Smooth muscle cell (in vitro differentiated cells): Measurements from ENCODE around the gene MEGF8. TPM values are rescaled to one million over a fixed set of nuclear protein-coding genes. Genes with fewer than 3 reads are reported as not detected.
A peak's percentile ranks its signal among the peaks of the same experiment; 100 is the strongest.

ENCODE experiments used
- DNase-seq: peaks from one replicate; lab custom pipeline; 2025; ENCODE audit not compliant: unreplicated experiment; lab: John Stamatoyannopoulos, UW
- H2AFZ ChIP-seq: fragments of 200-600 bp; sonication (generic); 2 replicates; pipeline ENCODE4 v1.6.0; 2016; ENCODE audit warnings: antibody characterized with exemption, low read depth, mild to moderate bottlenecking
- H3F3A ChIP-seq: fragments of 200-600 bp; sonication (generic); 2 replicates; pipeline ENCODE4 v1.6.0; 2017; ENCODE audit warnings: antibody characterized with exemption, low read depth
- H3K27ac ChIP-seq: fragments of 200-600 bp; sonication (generic); 2 replicates; pipeline ENCODE4 v1.5.1; 2016; ENCODE audit warnings: low read depth, mild to moderate bottlenecking
- H3K27me3 ChIP-seq: fragments of 200-600 bp; sonication (generic); 2 replicates; pipeline ENCODE4 v1.6.1; 2016; ENCODE audit warnings: low read depth, mild to moderate bottlenecking
- H3K36me3 ChIP-seq: fragments of 200-600 bp; sonication (generic); 2 replicates; pipeline ENCODE4 v1.5.1; 2016; ENCODE audit warnings: low read depth
- H3K4me1 ChIP-seq: fragments of 200-600 bp; sonication (generic); 2 replicates; pipeline ENCODE4 v1.5.1; 2016; ENCODE audit warnings: low read depth
- H3K4me2 ChIP-seq: fragments of 200-600 bp; sonication (generic); 2 replicates; pipeline ENCODE4 v1.6.0; 2016; ENCODE audit warnings: mild to moderate bottlenecking
- H3K4me3 ChIP-seq: fragments of 200-600 bp; sonication (generic); 2 replicates; pipeline ENCODE4 v1.5.1; 2016; ENCODE audit warnings: mild to moderate bottlenecking
- H3K79me2 ChIP-seq: fragments of 200-600 bp; sonication (generic); 2 replicates; pipeline ENCODE4 v1.6.0; 2016; ENCODE audit warnings: low read depth, mild to moderate bottlenecking
- H3K9ac ChIP-seq: fragments of 200-600 bp; sonication (generic); 2 replicates; pipeline ENCODE4 v1.6.0; 2016; ENCODE audit warnings: low read depth
- H3K9me3 ChIP-seq: fragments of 200-600 bp; sonication (generic); replicated peaks from 2 replicates; pipeline ENCODE4 v1.5.1; 2016; ENCODE audit warnings: low read depth
- H4K20me1 ChIP-seq: fragments of 200-600 bp; sonication (generic); 2 replicates; pipeline ENCODE4 v1.6.0; 2016; ENCODE audit warnings: low read depth
- WGBS: methylation state at CpG from one replicate; pipeline ENCODE4 v1.1.7; 2016; ENCODE audit warnings: low lambda C conversion rate; 5-methylcytosine and 5-hydroxymethylcytosine counted together
- polyA plus RNA-seq: library from polyadenylated mRNA; unstranded; fragments of >200 nt; fragmentation: Nextera tagmentation; extraction: Ambion mirVana; gene quantifications from 2 replicates; pipeline ENCODE4 v1.2.1, GENCODE V29; 2016
- total RNA-seq: library from RNA; depleted of rRNA; stranded (reverse); fragments of >200 nt; gene quantifications from 2 replicates; pipeline ENCODE4 v1.2.3, GENCODE V29; 2014
- TF ChIP-seq, protein P1 (sequence below): fragments of 200-600 bp; sonication (generic); IDR thresholded peaks from 2 replicates; pipeline ENCODE4 v1.5.1; 2017; ENCODE audit warnings: borderline replicate concordance, mild to moderate bottlenecking, antibody characterized with exemption; ENCODE audit not compliant: insufficient read depth, poor library complexity, severe bottlenecking

The MEGF8 gene
- total and polyA plus RNA-seq, 2 experiments from 2014 or later, result 8.2 to 16.4 TPM

DNA sequence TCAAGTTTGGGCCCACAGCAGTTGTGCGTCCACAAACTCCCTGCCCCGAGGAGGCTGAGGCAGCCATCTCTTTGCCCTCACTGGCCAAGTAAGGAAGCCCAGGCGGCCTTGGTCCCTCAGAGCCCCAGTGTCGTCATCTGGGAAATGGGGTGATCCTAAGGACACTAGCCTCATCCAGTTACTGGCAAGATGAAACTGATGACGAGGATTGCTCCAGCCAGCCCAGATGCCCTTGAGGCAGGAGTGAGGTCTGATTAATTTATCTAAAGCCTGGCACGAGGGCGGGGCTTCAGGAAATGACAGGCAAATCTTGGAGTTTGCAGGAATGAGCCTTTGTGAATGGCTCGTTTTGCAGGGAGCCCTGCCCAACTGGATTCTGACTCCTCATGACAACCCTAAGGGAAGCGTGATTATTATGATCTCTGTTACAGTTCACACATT lies 96.2 kb downstream of the MEGF8 start:
- 83% methylated on average over 9 of the region's 9 CpGs for WGBS
- Histone ChIP-seq H3K36me3 (no peaks in the 10 kb centered on the region), H3K4me3 (no peak overlapping the region), H3K9me3 (no peaks in the 10 kb centered on the region), H3K79me2 (no peaks in the 10 kb centered on the region), H3F3A (no peaks in the 10 kb centered on the region), H3K4me1 (peaks cover 10% of the 10 kb centered on the region), H4K20me1 (no peaks in the 10 kb centered on the region), H3K27me3 (no peaks in the 10 kb centered on the region), H3K4me2 (no peak overlapping the region), H2AFZ (no peak overlapping the region), H3K9ac (no peak overlapping the region), H3K27ac (no peak overlapping the region)
- DNase-seq, result no peak
- TF ChIP-seq, protein P1, sequence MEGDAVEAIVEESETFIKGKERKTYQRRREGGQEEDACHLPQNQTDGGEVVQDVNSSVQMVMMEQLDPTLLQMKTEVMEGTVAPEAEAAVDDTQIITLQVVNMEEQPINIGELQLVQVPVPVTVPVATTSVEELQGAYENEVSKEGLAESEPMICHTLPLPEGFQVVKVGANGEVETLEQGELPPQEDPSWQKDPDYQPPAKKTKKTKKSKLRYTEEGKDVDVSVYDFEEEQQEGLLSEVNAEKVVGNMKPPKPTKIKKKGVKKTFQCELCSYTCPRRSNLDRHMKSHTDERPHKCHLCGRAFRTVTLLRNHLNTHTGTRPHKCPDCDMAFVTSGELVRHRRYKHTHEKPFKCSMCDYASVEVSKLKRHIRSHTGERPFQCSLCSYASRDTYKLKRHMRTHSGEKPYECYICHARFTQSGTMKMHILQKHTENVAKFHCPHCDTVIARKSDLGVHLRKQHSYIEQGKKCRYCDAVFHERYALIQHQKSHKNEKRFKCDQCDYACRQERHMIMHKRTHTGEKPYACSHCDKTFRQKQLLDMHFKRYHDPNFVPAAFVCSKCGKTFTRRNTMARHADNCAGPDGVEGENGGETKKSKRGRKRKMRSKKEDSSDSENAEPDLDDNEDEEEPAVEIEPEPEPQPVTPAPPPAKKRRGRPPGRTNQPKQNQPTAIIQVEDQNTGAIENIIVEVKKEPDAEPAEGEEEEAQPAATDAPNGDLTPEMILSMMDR, result no peak

- TF ChIP-seq, protein P1, result no peak
- Histone ChIP-seq H3K4me3 (peak overlapping the region; percentile 77), H3K36me3 (no peaks in the 10 kb centered on the region), H3K27me3 (no peaks in the 10 kb centered on the region), H4K20me1 (no peaks in the 10 kb centered on the region), H3K79me2 (no peaks in the 10 kb centered on the region), H3K4me1 (peaks cover 10% of the 10 kb centered on the region), H3F3A (no peaks in the 10 kb centered on the region), H3K27ac (no peak overlapping the region), H3K4me2 (peak overlapping the region; percentile 91), H2AFZ (no peak overlapping the region), H3K9ac (no peak overlapping the region), H3K9me3 (no peaks in the 10 kb centered on the region)
- no peak for DNase-seq
- WGBS, result 78% methylated on average over 17 of the region's 17 CpGs
Observed at GRCh38 chr19:42422092-42422900, 96.9 kb downstream of the MEGF8 start.

DNA sequence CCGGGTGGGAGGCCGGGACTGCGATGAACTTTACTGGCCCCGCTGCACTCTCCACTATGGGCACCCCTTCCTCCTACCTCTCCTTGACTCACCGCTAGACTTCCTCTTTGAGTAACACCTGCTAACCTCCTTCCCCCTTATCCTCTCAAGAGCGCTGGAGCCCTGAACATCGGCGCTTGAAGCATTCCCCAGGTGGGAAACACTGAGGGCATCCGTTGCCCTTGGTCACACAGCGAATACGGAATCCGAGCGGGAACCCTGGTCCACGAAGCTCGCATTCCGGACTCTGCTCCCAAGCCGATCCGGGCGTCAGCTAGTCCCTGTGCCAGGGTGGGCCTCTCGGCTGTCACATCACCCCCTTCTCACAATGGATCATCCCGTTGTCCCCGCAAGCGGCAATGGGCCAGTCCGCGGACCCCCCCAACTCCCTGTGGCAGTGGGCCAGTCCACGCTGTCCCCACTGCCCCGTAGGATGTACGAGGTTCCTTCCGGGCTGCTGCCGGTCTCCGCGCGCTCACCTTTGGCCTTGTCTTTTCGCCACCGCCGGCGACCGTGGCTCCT lies 97.5 kb downstream of the MEGF8 start:
- no peaks in the 10 kb centered on the region for H3K9me3 ChIP-seq
- TF ChIP-seq, protein P1, result no peak
- H2AFZ ChIP-seq, result peak overlapping the region; percentile 94
- H3K27ac ChIP-seq, result no peak overlapping the region
- no peaks in the 10 kb centered on the region for H3K79me2 ChIP-seq
- no peak overlapping the region for H3K9ac ChIP-seq
- peak overlapping the region; percentile 77 for H3K4me3 ChIP-seq
- 9% methylated on average over 38 of the region's 38 CpGs for WGBS
- H3K27me3 ChIP-seq, result no peaks in the 10 kb centered on the region
- H3F3A ChIP-seq, result no peaks in the 10 kb centered on the region
- no peaks in the 10 kb centered on the region for H3K36me3 ChIP-seq
- peak overlapping the region; percentile 91 for H3K4me2 ChIP-seq
- peaks cover 10% of the 10 kb centered on the region for H3K4me1 ChIP-seq
- DNase-seq, result no peak
- H4K20me1 ChIP-seq, result no peaks in the 10 kb centered on the region
